ENCODE measurements around the gene ACOT2. TPM values are rescaled to one million over a fixed set of nuclear protein-coding genes. Genes with fewer than 3 reads are reported as not detected.

ACOT2 gene
- total and polyA plus RNA-seq, 2 experiments from 2014 or later = 56.0 to 77.2 TPM

DNA sequence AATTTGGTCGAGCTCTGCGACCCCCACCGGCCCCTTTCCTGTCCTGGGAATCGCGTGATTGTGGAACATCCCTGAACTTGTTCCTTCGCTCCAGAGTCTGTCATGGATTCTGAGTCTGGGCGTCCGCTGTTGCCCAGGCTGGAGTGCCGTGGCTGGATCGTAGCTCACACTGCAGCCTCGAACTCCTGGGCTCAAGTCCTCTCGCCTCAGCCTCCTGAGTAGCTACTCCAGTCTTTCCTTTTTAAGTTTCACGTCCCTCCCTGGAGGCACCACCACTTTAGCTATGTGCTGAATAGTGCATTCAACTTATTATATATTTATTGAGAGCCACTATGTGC lies 44.0 kb downstream of the ACOT2 start:
- no peak for DNase-seq
- H3K9me3 ChIP-seq (ENCODE audit: low read depth) = no peaks in the 10 kb centered on the region
- no peaks in the 10 kb centered on the region for H3K36me3 ChIP-seq (ENCODE audit: low read depth)
- H3K4me2 ChIP-seq (ENCODE audit: unreplicated experiment) = peak overlapping the region; percentile 54
- no peaks in the 10 kb centered on the region for H3K9me2 ChIP-seq (ENCODE audit: insufficient read depth)
- H4K20me1 ChIP-seq (ENCODE audit: insufficient read depth) = no peaks in the 10 kb centered on the region
- peak overlapping the region; percentile 72 for H3K4me3 ChIP-seq
- no peak for TF ChIP-seq EZH2 (IDR thresholded peaks at IDR 0.05; ENCODE audit: insufficient read depth, poor library complexity, severe bottlenecking)
- TF ChIP-seq EZH2phosphoT487 (IDR thresholded peaks at IDR 0.05; ENCODE audit: insufficient read depth, low read depth) = no peak
- peak overlapping the region; percentile 64 for H3K9ac ChIP-seq
- WGBS, 2 experiments (ENCODE audit: low coverage in 1 of 2, low lambda C conversion rate in 2 of 2, missing lambda C conversion rate in 2 of 2) = 2 to 4% methylated on average over 13 of the region's 13 CpGs
- no peaks in the 10 kb centered on the region for H3K27me3 ChIP-seq (replicated peaks; ENCODE audit: insufficient read depth)
- peak overlapping the region; percentile 79 for H2AFZ ChIP-seq
- peak overlapping the region; percentile 43 for H3K27ac ChIP-seq
- peaks cover 16% of the 10 kb centered on the region; the same call in 1 of the 2 replicates for H3F3A ChIP-seq (ENCODE audit: insufficient read depth)
- in situ Hi-C loops (cut with MboI) = no loop called here
- H3K4me1 ChIP-seq (ENCODE audit: insufficient read depth) = no peaks in the 10 kb centered on the region
- H3K79me2 ChIP-seq (ENCODE audit: insufficient read depth) = no peaks in the 10 kb centered on the region

DNA sequence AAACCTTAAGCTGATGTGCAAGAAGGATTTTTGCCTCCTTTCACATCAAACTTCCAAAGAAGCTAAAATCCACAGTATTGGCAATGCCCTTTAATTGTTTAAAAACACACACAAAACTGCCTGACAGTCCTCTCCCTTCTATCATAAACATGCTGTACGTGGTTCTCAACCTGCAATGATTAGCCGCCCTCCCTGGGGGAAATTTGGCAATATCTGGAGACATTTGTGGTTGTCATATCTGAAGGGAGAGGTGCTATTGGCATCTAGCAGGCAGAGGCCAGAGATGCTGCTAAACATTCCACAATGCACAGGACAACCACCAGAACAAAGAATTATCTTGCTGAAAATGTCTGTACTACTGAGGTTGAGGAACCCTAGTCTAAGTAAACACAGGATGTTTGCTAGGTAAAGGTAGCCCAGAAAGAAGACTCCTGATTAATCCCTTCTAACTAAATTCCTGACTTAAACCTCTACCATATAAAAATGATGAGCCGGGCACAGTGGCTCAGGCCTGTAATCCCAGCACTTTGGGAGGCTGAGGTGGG lies 44.5 kb downstream of the ACOT2 start:
- DNase-seq = no peak
- no peak for TF ChIP-seq EZH2 (IDR thresholded peaks at IDR 0.05; ENCODE audit: insufficient read depth, poor library complexity, severe bottlenecking)
- in situ Hi-C loops (cut with MboI) = no loop called here
- H3K36me3 ChIP-seq (ENCODE audit: low read depth) = no peaks in the 10 kb centered on the region
- no peaks in the 10 kb centered on the region for H3K9me2 ChIP-seq (ENCODE audit: insufficient read depth)
- H3K79me2 ChIP-seq (ENCODE audit: insufficient read depth) = no peaks in the 10 kb centered on the region
- WGBS, 2 experiments (ENCODE audit: low coverage in 1 of 2, low lambda C conversion rate in 2 of 2, missing lambda C conversion rate in 2 of 2) = 85 to 86% methylated on average over 3 of the region's 3 CpGs
- no peaks in the 10 kb centered on the region for H3K4me1 ChIP-seq (ENCODE audit: insufficient read depth)
- peak overlapping the region; percentile 72 for H3K4me3 ChIP-seq
- peak overlapping the region; percentile 54 for H3K4me2 ChIP-seq (ENCODE audit: unreplicated experiment)
- H3K9ac ChIP-seq = peak overlapping the region; percentile 64
- H3K9me3 ChIP-seq (ENCODE audit: low read depth) = no peaks in the 10 kb centered on the region
- no peaks in the 10 kb centered on the region for H3K27me3 ChIP-seq (replicated peaks; ENCODE audit: insufficient read depth)
- H3K27ac ChIP-seq = no peak overlapping the region
- H3F3A ChIP-seq (ENCODE audit: insufficient read depth) = peaks cover 16% of the 10 kb centered on the region; the same call in 1 of the 2 replicates
- H4K20me1 ChIP-seq (ENCODE audit: insufficient read depth) = no peaks in the 10 kb centered on the region
- H2AFZ ChIP-seq = peak overlapping the region; percentile 79

- no peaks in the 10 kb centered on the region for H3K9me3 ChIP-seq (ENCODE audit: low read depth)
- H4K20me1 ChIP-seq (ENCODE audit: insufficient read depth) = no peaks in the 10 kb centered on the region
- in situ Hi-C loops (cut with MboI) = no loop called here
- H3K4me3 ChIP-seq = no peak overlapping the region
- no peak overlapping the region for H2AFZ ChIP-seq
- DNase-seq = no peak
- H3K79me2 ChIP-seq (ENCODE audit: insufficient read depth) = no peaks in the 10 kb centered on the region
- no peaks in the 10 kb centered on the region for H3K4me1 ChIP-seq (ENCODE audit: insufficient read depth)
- no peaks in the 10 kb centered on the region for H3K36me3 ChIP-seq (ENCODE audit: low read depth)
- no peak for TF ChIP-seq EZH2phosphoT487 (IDR thresholded peaks at IDR 0.05; ENCODE audit: insufficient read depth, low read depth)
- no peak for TF ChIP-seq EZH2 (IDR thresholded peaks at IDR 0.05; ENCODE audit: insufficient read depth, poor library complexity, severe bottlenecking)
- H3F3A ChIP-seq (ENCODE audit: insufficient read depth) = peaks cover 9% of the 10 kb centered on the region; the same call in 1 of the 2 replicates
- H3K9ac ChIP-seq = no peak overlapping the region
- WGBS, 2 experiments (ENCODE audit: low coverage in 1 of 2, low lambda C conversion rate in 2 of 2, missing lambda C conversion rate in 2 of 2) = 62 to 67% methylated on average over 4 of the region's 4 CpGs
- no peaks in the 10 kb centered on the region for H3K27me3 ChIP-seq (replicated peaks; ENCODE audit: insufficient read depth)
- no peaks in the 10 kb centered on the region for H3K9me2 ChIP-seq (ENCODE audit: insufficient read depth)
- no peak overlapping the region for H3K27ac ChIP-seq
- H3K4me2 ChIP-seq (ENCODE audit: unreplicated experiment) = no peak overlapping the region
Observed at GRCh38 chr14:73616831-73617230, 47.8 kb downstream of the ACOT2 start.

DNA sequence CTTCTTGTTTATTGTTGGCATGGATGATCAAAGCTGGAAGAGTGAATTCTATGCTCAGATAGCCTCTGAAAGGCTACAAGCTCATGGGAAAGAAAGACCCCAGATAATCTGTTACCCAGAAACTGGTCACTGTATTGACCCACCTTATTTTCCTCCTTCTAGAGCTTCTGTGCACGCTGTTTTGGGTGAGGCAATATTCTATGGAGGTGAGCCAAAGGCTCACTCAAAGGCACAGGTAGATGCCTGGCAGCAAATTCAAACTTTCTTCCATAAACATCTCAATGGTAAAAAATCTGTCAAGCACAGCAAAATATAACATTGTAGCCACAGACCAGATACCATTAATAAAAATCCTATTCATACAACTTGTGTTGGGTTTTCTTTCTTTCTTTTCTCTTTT lies 50.5 kb downstream of the ACOT2 start:
- in situ Hi-C loops (cut with MboI) = no loop called here
- H3K9me2 ChIP-seq (ENCODE audit: insufficient read depth) = no peaks in the 10 kb centered on the region
- H3K9ac ChIP-seq = no peak overlapping the region
- no peak overlapping the region for H3K4me3 ChIP-seq
- no peaks in the 10 kb centered on the region for H3K9me3 ChIP-seq (ENCODE audit: low read depth)
- H3K27ac ChIP-seq = no peak overlapping the region
- no peaks in the 10 kb centered on the region for H3K4me1 ChIP-seq (ENCODE audit: insufficient read depth)
- TF ChIP-seq EZH2phosphoT487 (IDR thresholded peaks at IDR 0.05; ENCODE audit: insufficient read depth, low read depth) (no peak), EZH2 (IDR thresholded peaks at IDR 0.05; ENCODE audit: insufficient read depth, poor library complexity, severe bottlenecking) (no peak)
- no peak for DNase-seq
- H3K4me2 ChIP-seq (ENCODE audit: unreplicated experiment) = no peak overlapping the region
- H3K36me3 ChIP-seq (ENCODE audit: low read depth) = no peaks in the 10 kb centered on the region
- no peak overlapping the region for H2AFZ ChIP-seq
- 17 to 33% methylated on average over 1 of the region's 1 CpG for WGBS, 2 experiments (ENCODE audit: low coverage in 1 of 2, low lambda C conversion rate in 2 of 2, missing lambda C conversion rate in 2 of 2)
- H3K79me2 ChIP-seq (ENCODE audit: insufficient read depth) = no peaks in the 10 kb centered on the region
- H4K20me1 ChIP-seq (ENCODE audit: insufficient read depth) = no peaks in the 10 kb centered on the region
- H3K27me3 ChIP-seq (replicated peaks; ENCODE audit: insufficient read depth) = no peaks in the 10 kb centered on the region
- no peaks in the 10 kb centered on the region for H3F3A ChIP-seq (ENCODE audit: insufficient read depth)

- no peak for TF ChIP-seq EZH2 (IDR thresholded peaks at IDR 0.05; ENCODE audit: insufficient read depth, poor library complexity, severe bottlenecking)
- no peak for TF ChIP-seq EZH2phosphoT487 (IDR thresholded peaks at IDR 0.05; ENCODE audit: insufficient read depth, low read depth)
- WGBS, 2 experiments (ENCODE audit: low coverage in 1 of 2, low lambda C conversion rate in 2 of 2, missing lambda C conversion rate in 2 of 2) = 70 to 74% methylated on average over 9 to 10 of the region's 10 CpGs
- no peaks in the 10 kb centered on the region for H3K27me3 ChIP-seq (replicated peaks; ENCODE audit: insufficient read depth)
- no peak overlapping the region for H3K27ac ChIP-seq
- H2AFZ ChIP-seq = no peak overlapping the region
- H3K4me3 ChIP-seq = no peak overlapping the region
- H3K79me2 ChIP-seq (ENCODE audit: insufficient read depth) = no peaks in the 10 kb centered on the region
- no peaks in the 10 kb centered on the region for H3K36me3 ChIP-seq (ENCODE audit: low read depth)
- H3K9me2 ChIP-seq (ENCODE audit: insufficient read depth) = no peaks in the 10 kb centered on the region
- H3K4me1 ChIP-seq (ENCODE audit: insufficient read depth) = no peaks in the 10 kb centered on the region
- no peak overlapping the region for H3K9ac ChIP-seq
- in situ Hi-C loops (cut with MboI) = no loop called here
- no peaks in the 10 kb centered on the region for H4K20me1 ChIP-seq (ENCODE audit: insufficient read depth)
- no peak overlapping the region for H3K4me2 ChIP-seq (ENCODE audit: unreplicated experiment)
- H3F3A ChIP-seq (ENCODE audit: insufficient read depth) = no peaks in the 10 kb centered on the region
- H3K9me3 ChIP-seq (ENCODE audit: low read depth) = no peaks in the 10 kb centered on the region
- no peak for DNase-seq
Observed at GRCh38 chr14:73620268-73620667, 51.3 kb downstream of the ACOT2 start.
